Measurements from ENCODE around the gene ZNF277. TPM values are rescaled to one million over a fixed set of nuclear protein-coding genes. Genes with fewer than 3 reads are reported as not detected.

ZNF277 gene
- total RNA-seq, 1 experiment from 2014 or later = 23.3 TPM

DNA sequence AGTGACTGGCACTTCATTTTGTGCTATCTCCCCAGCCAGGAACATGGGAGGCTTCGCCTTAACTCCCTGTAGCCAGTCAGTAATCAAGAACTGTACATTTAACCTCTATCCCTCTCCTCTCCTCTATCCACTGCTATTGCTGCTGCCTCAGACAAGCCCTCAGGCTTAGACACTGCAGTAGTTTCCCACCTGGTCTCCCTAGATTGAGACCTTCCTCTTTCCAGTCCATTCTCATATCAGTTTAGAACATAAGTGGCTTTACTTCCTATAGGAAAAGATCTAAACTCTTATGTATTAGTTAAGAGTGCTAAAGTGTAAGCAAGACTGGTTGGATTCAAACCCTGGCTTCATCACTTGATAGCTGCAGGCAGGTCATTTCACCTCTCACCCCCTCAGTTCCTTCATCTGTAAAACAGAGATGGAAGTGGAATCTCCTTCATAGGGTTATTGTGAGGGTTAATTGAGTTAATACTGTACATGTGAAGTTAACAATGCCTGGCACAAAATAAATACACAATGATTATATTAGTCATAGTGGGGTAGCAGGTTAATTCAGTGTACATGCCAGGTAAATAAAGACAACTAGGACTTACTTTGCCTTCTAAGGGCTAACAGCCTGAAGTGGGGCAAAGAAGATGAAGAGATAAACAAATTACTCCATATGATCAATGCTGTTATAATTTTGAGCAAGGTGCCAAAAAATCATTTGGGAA is 76.1 kb downstream of the ZNF277 start:
- intact Hi-C loops (cut with micrococcal nuclease; ENCODE audit: unreplicated experiment) = no loop called here
- BruUV-seq (replicated peaks) = no TSS peak
- no peaks in the 10 kb centered on the region for H3K27me3 ChIP-seq (ENCODE audit: insufficient read depth, low read depth)
- no peaks in the 10 kb centered on the region for H3F3A ChIP-seq (ENCODE audit: insufficient read depth, low read depth)
- H2AFZ ChIP-seq = no peak overlapping the region
- ChIA-PET POLR2A (ENCODE audit: unreplicated experiment) (no interaction called here), CTCF (no interaction called here)
- no peaks in the 10 kb centered on the region for H3K79me2 ChIP-seq (ENCODE audit: low read depth)
- no peaks in the 10 kb centered on the region for H3K36me3 ChIP-seq (ENCODE audit: low read depth)
- TF ChIP-seq EZH2 (IDR thresholded peaks at IDR 0.05; ENCODE audit: low read depth) = no peak
- TF ChIP-seq, protein P1, sequence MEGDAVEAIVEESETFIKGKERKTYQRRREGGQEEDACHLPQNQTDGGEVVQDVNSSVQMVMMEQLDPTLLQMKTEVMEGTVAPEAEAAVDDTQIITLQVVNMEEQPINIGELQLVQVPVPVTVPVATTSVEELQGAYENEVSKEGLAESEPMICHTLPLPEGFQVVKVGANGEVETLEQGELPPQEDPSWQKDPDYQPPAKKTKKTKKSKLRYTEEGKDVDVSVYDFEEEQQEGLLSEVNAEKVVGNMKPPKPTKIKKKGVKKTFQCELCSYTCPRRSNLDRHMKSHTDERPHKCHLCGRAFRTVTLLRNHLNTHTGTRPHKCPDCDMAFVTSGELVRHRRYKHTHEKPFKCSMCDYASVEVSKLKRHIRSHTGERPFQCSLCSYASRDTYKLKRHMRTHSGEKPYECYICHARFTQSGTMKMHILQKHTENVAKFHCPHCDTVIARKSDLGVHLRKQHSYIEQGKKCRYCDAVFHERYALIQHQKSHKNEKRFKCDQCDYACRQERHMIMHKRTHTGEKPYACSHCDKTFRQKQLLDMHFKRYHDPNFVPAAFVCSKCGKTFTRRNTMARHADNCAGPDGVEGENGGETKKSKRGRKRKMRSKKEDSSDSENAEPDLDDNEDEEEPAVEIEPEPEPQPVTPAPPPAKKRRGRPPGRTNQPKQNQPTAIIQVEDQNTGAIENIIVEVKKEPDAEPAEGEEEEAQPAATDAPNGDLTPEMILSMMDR (conservative IDR thresholded peaks at IDR 0.05) = no peak
- H3K9me3 ChIP-seq (ENCODE audit: insufficient read depth, low read depth) = no peaks in the 10 kb centered on the region
- no peaks in the 10 kb centered on the region for H3K4me1 ChIP-seq (replicated peaks; ENCODE audit: insufficient read depth)
- H3K4me2 ChIP-seq = no peak overlapping the region
- H3K9me2 ChIP-seq (ENCODE audit: insufficient read depth) = no peaks in the 10 kb centered on the region
- DNase-seq = no peak
- H4K20me1 ChIP-seq (ENCODE audit: insufficient read depth) = no peaks in the 10 kb centered on the region
- H3K4me3 ChIP-seq = no peak overlapping the region
- H3K27ac ChIP-seq = no peak overlapping the region

- Histone ChIP-seq H3K27me3 (ENCODE audit: insufficient read depth, low read depth) (no peaks in the 10 kb centered on the region), H3F3A (ENCODE audit: insufficient read depth, low read depth) (no peaks in the 10 kb centered on the region), H2AFZ (no peak overlapping the region), H3K4me1 (replicated peaks; ENCODE audit: insufficient read depth) (no peaks in the 10 kb centered on the region), H3K79me2 (ENCODE audit: low read depth) (no peaks in the 10 kb centered on the region), H3K36me3 (ENCODE audit: low read depth) (no peaks in the 10 kb centered on the region), H3K9me2 (ENCODE audit: insufficient read depth) (no peaks in the 10 kb centered on the region), H3K4me3 (no peak overlapping the region), H3K4me2 (no peak overlapping the region), H3K9me3 (ENCODE audit: insufficient read depth, low read depth) (no peaks in the 10 kb centered on the region), H4K20me1 (ENCODE audit: insufficient read depth) (no peaks in the 10 kb centered on the region), H3K27ac (no peak overlapping the region)
- intact Hi-C loops (cut with micrococcal nuclease; ENCODE audit: unreplicated experiment) = no loop called here
- BruUV-seq (replicated peaks) = no TSS peak
- ChIA-PET POLR2A (ENCODE audit: unreplicated experiment) (no interaction called here), CTCF (interaction anchor here (0.6 kb wide), 1 partner anchor 1121 kb away, joined by 17 read pairs; no protein-coding TSS in a partner anchor)
- DNase-seq = no peak
- TF ChIP-seq, protein P1 (conservative IDR thresholded peaks at IDR 0.05) = no peak
- TF ChIP-seq EZH2 (IDR thresholded peaks at IDR 0.05; ENCODE audit: low read depth) = no peak
Measured at GRCh38 chr7:112283382-112283910, 77.0 kb downstream of the ZNF277 start.

GRCh38 chr7:112286250-112287086 is 80.0 kb downstream of the ZNF277 start:
- Histone ChIP-seq H2AFZ (no peak overlapping the region), H3K27ac (no peak overlapping the region), H3K4me3 (no peak overlapping the region), H3K79me2 (ENCODE audit: low read depth) (no peaks in the 10 kb centered on the region), H3K27me3 (ENCODE audit: insufficient read depth, low read depth) (no peaks in the 10 kb centered on the region), H3K9me2 (ENCODE audit: insufficient read depth) (no peaks in the 10 kb centered on the region), H3K36me3 (ENCODE audit: low read depth) (no peaks in the 10 kb centered on the region), H3K9me3 (ENCODE audit: insufficient read depth, low read depth) (no peaks in the 10 kb centered on the region), H3K4me1 (replicated peaks; ENCODE audit: insufficient read depth) (no peaks in the 10 kb centered on the region), H4K20me1 (ENCODE audit: insufficient read depth) (no peaks in the 10 kb centered on the region), H3F3A (ENCODE audit: insufficient read depth, low read depth) (no peaks in the 10 kb centered on the region), H3K4me2 (no peak overlapping the region)
- TF ChIP-seq EZH2 (IDR thresholded peaks at IDR 0.05; ENCODE audit: low read depth) = no peak
- TF ChIP-seq, protein P1 (conservative IDR thresholded peaks at IDR 0.05) = no peak
- CTCF ChIA-PET = interaction anchor here (0.6 kb wide), 1 partner anchor 80 kb away, joined by 12 read pairs; the partner anchor contains the start of gene ZNF277
- no peak for DNase-seq
- intact Hi-C loops (cut with micrococcal nuclease; ENCODE audit: unreplicated experiment) = no loop called here
- POLR2A ChIA-PET (ENCODE audit: unreplicated experiment) = no interaction called here
- BruUV-seq (replicated peaks) = no TSS peak
